Neural cell (in vitro differentiated cells): Measurements from ENCODE around the gene SPINT1. TPM values are rescaled to one million over a fixed set of nuclear protein-coding genes. Genes with fewer than 3 reads are reported as not detected.

Experiments used
- H2AFZ ChIP-seq: fragments of 200-600, 300-800 bp; sonication (generic), shearing (Covaris generic); 2 replicates; pipeline ENCODE4 v1.6.0; 2014; ENCODE audit warnings: low read depth, mild to moderate bottlenecking, antibody characterized with exemption, low read length, moderate library complexity
- H3F3A ChIP-seq: fragments of 200-600 bp; shearing (Covaris generic); 2 replicates; pipeline ENCODE4 v1.6.1; 2016; ENCODE audit warnings: mild to moderate bottlenecking, moderate library complexity, mixed read lengths, antibody characterized with exemption, low read length; ENCODE audit not compliant: insufficient read depth, poor library complexity, severe bottlenecking
- H3K27ac ChIP-seq: fragments of 200-600, 300-800 bp; sonication (generic), shearing (Covaris generic); 2 replicates; pipeline ENCODE4 v1.5.1; 2014; ENCODE audit warnings: mild to moderate bottlenecking, low read length, moderate library complexity
- H3K27me3 ChIP-seq: fragments of 300-800, 200-600 bp; sonication (generic), shearing (Covaris generic); 2 replicates; pipeline ENCODE4 v1.6.0; 2014; ENCODE audit warnings: mild to moderate bottlenecking, low read depth, low read length, moderate library complexity; ENCODE audit not compliant: insufficient read depth
- H3K36me3 ChIP-seq: fragments of 300-800, 200-600 bp; sonication (generic), shearing (Covaris generic); 2 replicates; pipeline ENCODE4 v1.5.1; 2014; ENCODE audit warnings: mild to moderate bottlenecking, antibody characterized with exemption, low read length, moderate library complexity; ENCODE audit not compliant: insufficient read depth
- H3K4me2 ChIP-seq: fragments of 300-800, 200-600 bp; sonication (generic), shearing (Covaris generic); 2 replicates; pipeline ENCODE4 v1.6.0; 2014; ENCODE audit warnings: mild to moderate bottlenecking, low read length
- H3K4me3 ChIP-seq: fragments of 300-800, 200-600 bp; sonication (generic), shearing (Covaris generic); 2 replicates; pipeline ENCODE4 v1.5.1; 2014; ENCODE audit warnings: mild to moderate bottlenecking, low read length, moderate library complexity
- H3K79me2 ChIP-seq: fragments of 200-600 bp; shearing (Covaris generic); replicated peaks from 2 replicates; pipeline ENCODE4 v1.6.0; 2014; ENCODE audit warnings: mild to moderate bottlenecking, low read length, moderate library complexity; ENCODE audit not compliant: insufficient read depth
- H3K9ac ChIP-seq: fragments of 300-800, 200-600 bp; sonication (generic), shearing (Covaris generic); 2 replicates; pipeline ENCODE4 v1.6.1; 2016; ENCODE audit warnings: mild to moderate bottlenecking, low read length, mixed read lengths
- H3K9me2 ChIP-seq: fragments of 200-600 bp; shearing (Covaris generic); 2 replicates; pipeline ENCODE4 v1.6.1; 2016; ENCODE audit warnings: mild to moderate bottlenecking, low read length, mixed read lengths; ENCODE audit not compliant: insufficient read depth
- H3K9me3 ChIP-seq: fragments of 200-600, 300-800 bp; sonication (generic), shearing (Covaris generic); 2 replicates; pipeline ENCODE4 v1.6.1; 2016; ENCODE audit warnings: mild to moderate bottlenecking, mixed run types, low read length, moderate library complexity, mixed read lengths
- H4K20me1 ChIP-seq: fragments of 200-600 bp; shearing (Covaris generic); 2 replicates; pipeline ENCODE4 v1.6.1; 2016; ENCODE audit warnings: mild to moderate bottlenecking, mixed run types; ENCODE audit not compliant: insufficient read depth
- CTCF ChIP-seq: fragments of 450-650 bp; IDR thresholded peaks from 2 replicates; pipeline ENCODE4 v1.5.1; 2014; ENCODE audit warnings: antibody characterized with exemption, mild to moderate bottlenecking, moderate library complexity; ENCODE audit not compliant: poor library complexity, severe bottlenecking
- EP300 ChIP-seq: fragments of 450-650 bp; conservative IDR thresholded peaks from 2 replicates; pipeline ENCODE4 v1.6.1; 2014; ENCODE audit warnings: antibody characterized with exemption, mild to moderate bottlenecking, moderate library complexity; ENCODE audit not compliant: poor library complexity, severe bottlenecking
- EZH2 ChIP-seq: fragments of 200-600, 300-800 bp; shearing (Covaris generic), sonication (generic); IDR thresholded peaks from 2 replicates; pipeline ENCODE4 v1.6.1; 2014; ENCODE audit warnings: antibody characterized with exemption, low read length, borderline replicate concordance, mild to moderate bottlenecking; ENCODE audit not compliant: insufficient read depth, poor library complexity, severe bottlenecking
- MXI1 ChIP-seq: fragments of 450-650 bp; conservative IDR thresholded peaks from 2 replicates; pipeline ENCODE4 v1.6.1; 2014; ENCODE audit warnings: antibody characterized with exemption, mild to moderate bottlenecking; ENCODE audit not compliant: poor library complexity, severe bottlenecking
- POLR2AphosphoS5 ChIP-seq: IDR thresholded peaks from 2 replicates; pipeline ENCODE4 v1.6.1; 2012
- RAD21 ChIP-seq: fragments of 450-650 bp; conservative IDR thresholded peaks from 2 replicates; pipeline ENCODE4 v1.6.1; 2014; ENCODE audit warnings: antibody characterized with exemption, mild to moderate bottlenecking, moderate library complexity
- SMC3 ChIP-seq: fragments of 450-650 bp; conservative IDR thresholded peaks from 2 replicates; pipeline ENCODE4 v1.6.1; 2014; ENCODE audit warnings: antibody characterized with exemption, mild to moderate bottlenecking, moderate library complexity; ENCODE audit not compliant: poor library complexity
- TAF1 ChIP-seq: IDR thresholded peaks from 2 replicates; pipeline ENCODE4 v1.6.1; 2012; ENCODE audit warnings: low read depth
- polyA plus RNA-seq: library from polyadenylated mRNA; depleted of rRNA; stranded (reverse); fragments of >200 nt; gene quantifications from 2 replicates; pipeline ENCODE4 v1.2.3, GENCODE V29; 2014
- TF ChIP-seq, protein P1 (sequence below): IDR thresholded peaks from 2 replicates; pipeline ENCODE4 v1.6.1; 2012; ENCODE audit warnings: borderline replicate concordance

The SPINT1 gene
- polyA plus RNA-seq, 1 donor from 2014 or later: 0.68 TPM

DNA sequence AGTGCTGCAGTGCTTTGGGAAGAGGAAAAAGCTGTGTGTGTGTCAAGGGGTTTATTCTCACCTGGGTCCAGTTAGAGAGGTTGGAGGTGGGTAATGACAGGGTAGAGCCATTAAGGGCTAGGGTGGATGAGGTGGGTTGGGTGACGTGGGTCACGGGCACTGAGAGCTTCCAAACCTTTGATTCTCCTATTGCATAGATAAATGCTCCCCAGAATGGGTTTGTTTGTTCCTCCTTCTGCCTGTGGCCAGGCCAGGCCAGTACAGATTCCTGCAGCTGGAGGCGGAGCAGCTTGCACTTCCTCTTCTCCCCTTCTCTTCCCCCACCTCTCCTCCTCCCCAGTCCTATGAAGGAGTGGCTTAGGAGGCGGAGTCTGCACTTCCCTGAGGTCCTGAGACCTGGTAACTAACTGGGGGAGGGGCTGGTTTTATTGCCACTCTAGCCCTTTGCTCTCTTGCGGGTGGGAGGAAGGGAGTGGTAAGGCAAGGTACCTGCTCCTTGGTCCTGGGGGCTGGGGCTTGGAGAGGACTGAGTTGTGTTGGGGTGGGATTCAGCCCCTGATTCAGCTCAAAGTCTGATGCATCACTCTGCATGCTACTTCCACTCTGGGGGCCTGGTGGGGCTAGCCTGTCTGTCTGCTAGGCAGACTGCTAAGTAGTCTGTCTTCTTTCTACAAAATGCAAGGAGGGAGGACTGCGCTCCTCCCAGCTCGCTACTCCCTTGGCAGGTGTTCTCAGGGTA lies 3.5 kb downstream of the SPINT1 start:
- Histone ChIP-seq H3K36me3 (no peaks in the 10 kb centered on the region), H3K4me3 (no peak overlapping the region), H3K79me2 (no peaks in the 10 kb centered on the region), H3K9me3 (no peaks in the 10 kb centered on the region), H3K9ac (no peak overlapping the region), H3F3A (no peaks in the 10 kb centered on the region), H3K9me2 (no peaks in the 10 kb centered on the region), H4K20me1 (no peaks in the 10 kb centered on the region), H3K27ac (no peak overlapping the region), H3K27me3 (peaks cover 44% of the 10 kb centered on the region), H2AFZ (no peak overlapping the region), H3K4me2 (no peak overlapping the region)
- TF ChIP-seq TAF1 (no peak), EP300 (no peak), POLR2AphosphoS5 (no peak), RAD21 (no peak), SMC3 (no peak), CTCF (no peak), MXI1 (no peak), EZH2 (no peak)
- TF ChIP-seq, protein P1, sequence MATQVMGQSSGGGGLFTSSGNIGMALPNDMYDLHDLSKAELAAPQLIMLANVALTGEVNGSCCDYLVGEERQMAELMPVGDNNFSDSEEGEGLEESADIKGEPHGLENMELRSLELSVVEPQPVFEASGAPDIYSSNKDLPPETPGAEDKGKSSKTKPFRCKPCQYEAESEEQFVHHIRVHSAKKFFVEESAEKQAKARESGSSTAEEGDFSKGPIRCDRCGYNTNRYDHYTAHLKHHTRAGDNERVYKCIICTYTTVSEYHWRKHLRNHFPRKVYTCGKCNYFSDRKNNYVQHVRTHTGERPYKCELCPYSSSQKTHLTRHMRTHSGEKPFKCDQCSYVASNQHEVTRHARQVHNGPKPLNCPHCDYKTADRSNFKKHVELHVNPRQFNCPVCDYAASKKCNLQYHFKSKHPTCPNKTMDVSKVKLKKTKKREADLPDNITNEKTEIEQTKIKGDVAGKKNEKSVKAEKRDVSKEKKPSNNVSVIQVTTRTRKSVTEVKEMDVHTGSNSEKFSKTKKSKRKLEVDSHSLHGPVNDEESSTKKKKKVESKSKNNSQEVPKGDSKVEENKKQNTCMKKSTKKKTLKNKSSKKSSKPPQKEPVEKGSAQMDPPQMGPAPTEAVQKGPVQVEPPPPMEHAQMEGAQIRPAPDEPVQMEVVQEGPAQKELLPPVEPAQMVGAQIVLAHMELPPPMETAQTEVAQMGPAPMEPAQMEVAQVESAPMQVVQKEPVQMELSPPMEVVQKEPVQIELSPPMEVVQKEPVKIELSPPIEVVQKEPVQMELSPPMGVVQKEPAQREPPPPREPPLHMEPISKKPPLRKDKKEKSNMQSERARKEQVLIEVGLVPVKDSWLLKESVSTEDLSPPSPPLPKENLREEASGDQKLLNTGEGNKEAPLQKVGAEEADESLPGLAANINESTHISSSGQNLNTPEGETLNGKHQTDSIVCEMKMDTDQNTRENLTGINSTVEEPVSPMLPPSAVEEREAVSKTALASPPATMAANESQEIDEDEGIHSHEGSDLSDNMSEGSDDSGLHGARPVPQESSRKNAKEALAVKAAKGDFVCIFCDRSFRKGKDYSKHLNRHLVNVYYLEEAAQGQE: no peak

- H3K36me3 ChIP-seq: no peaks in the 10 kb centered on the region
- H3K27me3 ChIP-seq: peaks cover 11% of the 10 kb centered on the region
- no peaks in the 10 kb centered on the region for H4K20me1 ChIP-seq
- no peaks in the 10 kb centered on the region for H3K9me2 ChIP-seq
- no peaks in the 10 kb centered on the region for H3K79me2 ChIP-seq
- H3K4me2 ChIP-seq: no peak overlapping the region
- H3F3A ChIP-seq: no peaks in the 10 kb centered on the region
- no peak overlapping the region for H2AFZ ChIP-seq
- no peak for TF ChIP-seq SMC3
- TF ChIP-seq TAF1: no peak
- TF ChIP-seq EP300: no peak
- TF ChIP-seq, protein P1: no peak
- no peak for TF ChIP-seq RAD21
- TF ChIP-seq POLR2AphosphoS5: no peak
- TF ChIP-seq MXI1: no peak
- no peak for TF ChIP-seq EZH2
- TF ChIP-seq CTCF: no peak
- H3K27ac ChIP-seq: no peak overlapping the region
- no peaks in the 10 kb centered on the region for H3K9me3 ChIP-seq
- no peak overlapping the region for H3K9ac ChIP-seq
- no peak overlapping the region for H3K4me3 ChIP-seq
These were observed 6.8 kb downstream of the SPINT1 start for GRCh38 chr15:40850576-40851112.
